Activated T-helper 1 cell treated with anti-CD3 and anti-CD28 coated beads, Interleukin-12 subunit alpha, Interleukin-12 subunit beta, Interleukin-2, Interleukin-4 antibody, amounts not matched to agents 30 ng/mL and 10 ng/mL and 1 ng/mL, durations not matched to agents 14 hours and 24 hours and 36 hours (primary cell): ENCODE results near the gene CHMP1A. TPM values are rescaled to one million over a fixed set of nuclear protein-coding genes. Genes with fewer than 3 reads are reported as not detected.

Source experiments
- DNase-seq: peaks from one replicate; pipeline ENCODE4 v3.0.0; 2021; ENCODE audit warnings: low spot score
- H3K27ac Mint-ChIP-seq: one replicate; pipeline ENCODE4 v1.8.0; 2021; ENCODE audit warnings: mild to moderate bottlenecking, mixed read lengths
- H3K27me3 Mint-ChIP-seq: one replicate; pipeline ENCODE4 v1.8.0; 2022; ENCODE audit warnings: mild to moderate bottlenecking, moderate library complexity, mixed read lengths; ENCODE audit not compliant: insufficient read depth
- H3K36me3 Mint-ChIP-seq: one replicate; pipeline ENCODE4 v1.8.0; 2021; ENCODE audit warnings: low read depth, mixed read lengths
- H3K4me1 Mint-ChIP-seq: one replicate; pipeline ENCODE4 v1.8.0; 2021; ENCODE audit warnings: low read depth, mixed read lengths
- H3K4me3 Mint-ChIP-seq: one replicate; pipeline ENCODE4 v1.8.0; 2021; ENCODE audit warnings: mild to moderate bottlenecking, moderate library complexity, mixed read lengths
- H3K9me3 Mint-ChIP-seq: one replicate; pipeline ENCODE4 v1.8.0; 2021; ENCODE audit warnings: mixed read lengths
- intact Hi-C: fragments of 100-400 bp; cut with micrococcal nuclease; formaldehyde crosslinking; loops from one replicate; pipeline ENCODE4 v1.15.1; 2024
- total RNA-seq: library from RNA; stranded (reverse); gene quantifications from 2 replicates; pipeline ENCODE4 v1.2.3, GENCODE V29; 2022

Gene CHMP1A
- total RNA-seq, 1 donor from 2014 or later = 87.7 TPM

DNA sequence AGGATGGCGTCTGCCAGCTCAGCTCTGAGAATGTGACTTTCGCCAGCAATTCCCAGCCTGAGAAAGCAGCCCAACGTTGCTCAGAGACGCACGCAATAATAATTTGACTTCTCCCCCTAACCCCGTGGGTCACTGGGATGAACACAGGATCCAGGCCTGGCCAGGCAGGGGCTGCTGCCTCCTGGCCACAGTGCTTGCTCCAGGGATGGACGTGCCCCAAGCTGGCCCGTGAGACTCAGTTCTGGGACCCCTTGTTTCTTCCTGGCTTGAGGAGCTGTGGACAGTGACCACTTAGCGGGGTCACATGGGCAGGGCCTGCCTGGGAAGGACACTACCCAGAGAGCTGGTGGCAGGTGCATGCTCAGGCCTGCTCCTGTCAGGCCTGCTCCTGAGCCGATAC lies 57.6 kb downstream of the CHMP1A start:
- intact Hi-C loops = no loop called here
- H3K9me3 Mint-ChIP-seq = no peaks in the 10 kb centered on the region
- peaks cover 13% of the 10 kb centered on the region for H3K4me1 Mint-ChIP-seq
- H3K36me3 Mint-ChIP-seq = no peaks in the 10 kb centered on the region
- H3K4me3 Mint-ChIP-seq = no peak overlapping the region
- no peaks in the 10 kb centered on the region for H3K27me3 Mint-ChIP-seq
- no peak for DNase-seq
- H3K27ac Mint-ChIP-seq = no peak overlapping the region

DNA sequence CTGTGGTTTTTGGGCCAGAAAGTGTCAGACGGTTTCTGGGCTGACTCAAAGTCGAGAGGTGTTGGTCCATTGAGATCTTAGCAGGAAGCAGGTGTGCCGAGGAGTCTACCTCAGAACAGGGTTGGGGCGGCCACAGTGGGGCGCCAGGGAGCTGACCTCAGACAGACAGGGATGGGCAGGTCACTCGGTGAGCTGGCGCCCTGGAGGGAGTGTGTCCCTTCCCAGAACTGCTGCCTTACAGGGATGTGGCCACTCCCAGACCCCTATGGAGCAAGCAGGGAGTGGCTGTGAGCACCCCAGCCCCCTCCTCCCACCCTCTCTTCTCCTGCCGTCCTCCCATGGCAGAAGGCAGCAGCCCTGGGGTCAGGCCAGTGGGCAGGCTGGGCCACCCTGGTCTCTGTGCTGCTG lies 58.1 kb downstream of the CHMP1A start:
- no peak overlapping the region for H3K27ac Mint-ChIP-seq
- no peak for DNase-seq
- H3K4me1 Mint-ChIP-seq = peaks cover 13% of the 10 kb centered on the region
- intact Hi-C loops = no loop called here
- no peaks in the 10 kb centered on the region for H3K36me3 Mint-ChIP-seq
- H3K9me3 Mint-ChIP-seq = no peaks in the 10 kb centered on the region
- H3K27me3 Mint-ChIP-seq = no peaks in the 10 kb centered on the region
- no peak overlapping the region for H3K4me3 Mint-ChIP-seq

DNA sequence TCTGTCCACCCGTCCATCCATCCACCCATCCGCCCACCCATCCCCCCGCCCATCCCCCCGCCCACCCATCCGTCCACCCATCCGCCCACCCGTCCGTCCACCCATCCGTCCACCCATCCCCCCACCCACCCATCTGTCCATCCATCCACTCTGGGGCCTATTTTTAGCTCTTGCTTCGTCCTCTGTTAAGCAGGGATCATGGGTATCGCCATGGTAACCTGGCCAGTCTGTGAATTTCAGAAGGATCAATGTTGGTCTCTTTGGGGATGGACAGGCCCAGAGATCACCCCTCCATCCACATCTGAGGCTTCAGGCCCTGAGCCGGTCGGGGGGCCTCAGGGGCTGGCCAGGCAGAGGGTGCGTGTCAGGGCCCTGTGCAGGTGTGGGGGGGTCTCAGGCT lies 59.3 kb downstream of the CHMP1A start:
- H3K27ac Mint-ChIP-seq = no peak overlapping the region
- H3K4me1 Mint-ChIP-seq = peaks cover 19% of the 10 kb centered on the region
- no peaks in the 10 kb centered on the region for H3K36me3 Mint-ChIP-seq
- no peaks in the 10 kb centered on the region for H3K27me3 Mint-ChIP-seq
- H3K4me3 Mint-ChIP-seq = no peak overlapping the region
- intact Hi-C loops = no loop called here
- H3K9me3 Mint-ChIP-seq = no peaks in the 10 kb centered on the region
- DNase-seq = no peak

DNA sequence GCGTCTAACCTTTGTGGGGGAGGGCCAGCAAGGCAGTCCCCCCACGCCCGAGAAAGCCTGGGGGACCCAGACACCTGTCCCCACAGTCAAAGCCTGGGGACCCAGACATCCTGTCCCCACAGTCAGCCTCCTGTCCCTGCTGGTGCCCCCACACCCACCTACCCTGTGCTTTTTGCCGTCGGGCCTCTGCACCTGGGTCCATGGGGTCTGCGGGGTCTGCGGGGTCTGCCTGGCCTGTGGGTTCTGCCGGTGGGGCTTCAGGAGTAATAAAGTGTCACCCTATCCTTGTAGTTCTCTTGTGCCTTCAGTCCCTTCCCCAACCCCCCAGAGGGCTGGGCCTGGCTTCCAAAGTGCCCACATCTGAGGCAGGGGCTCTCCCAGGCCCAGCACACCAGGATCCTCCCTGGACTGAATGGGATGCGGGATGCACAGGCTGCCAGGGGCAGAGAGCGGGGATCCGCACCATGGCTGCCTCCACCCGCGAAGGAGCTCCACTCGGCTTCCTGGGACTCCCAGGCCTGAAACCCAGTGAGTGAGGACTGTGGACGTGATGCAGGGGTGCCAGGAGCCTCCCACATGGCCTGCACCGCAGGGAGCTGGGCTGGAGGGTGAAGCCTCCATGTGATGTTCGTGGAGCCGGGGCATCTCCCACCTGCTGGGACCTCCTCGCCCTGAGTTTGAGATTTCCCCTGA lies 60.4 kb downstream of the CHMP1A start:
- H3K4me1 Mint-ChIP-seq = peaks cover 8% of the 10 kb centered on the region
- H3K27ac Mint-ChIP-seq = no peak overlapping the region
- no peaks in the 10 kb centered on the region for H3K36me3 Mint-ChIP-seq
- H3K4me3 Mint-ChIP-seq = no peak overlapping the region
- no peak for DNase-seq
- H3K9me3 Mint-ChIP-seq = no peaks in the 10 kb centered on the region
- no peaks in the 10 kb centered on the region for H3K27me3 Mint-ChIP-seq
- intact Hi-C loops = no loop called here

DNA sequence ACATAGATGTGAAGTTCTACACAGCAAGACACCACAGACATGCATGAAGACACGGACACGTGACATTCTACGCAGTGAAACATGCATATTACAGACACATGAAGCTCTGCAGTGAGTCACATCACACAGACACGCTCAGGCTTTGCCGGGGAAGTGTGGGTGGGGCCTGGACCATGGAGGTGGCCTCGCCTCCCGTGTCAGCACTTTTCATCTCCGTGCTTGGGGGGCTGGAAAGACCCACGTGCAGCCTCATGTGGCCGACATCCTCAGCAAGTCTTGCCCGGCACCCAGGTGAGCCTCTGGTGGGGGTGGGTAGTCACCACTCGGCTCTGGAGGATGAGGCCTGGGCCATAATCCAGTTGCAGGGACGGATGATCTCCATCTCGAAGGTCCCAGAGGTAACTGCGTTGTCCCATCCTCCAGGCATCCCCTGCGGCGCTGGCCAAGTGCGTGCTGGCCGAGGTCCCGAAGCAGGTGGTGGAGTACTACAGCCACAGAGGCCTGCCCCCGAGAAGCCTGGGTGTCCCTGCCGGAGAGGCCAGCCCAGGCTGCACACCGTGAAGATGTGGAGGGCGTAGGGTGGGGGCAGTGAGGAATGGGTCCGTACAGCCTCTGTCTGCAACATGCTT lies 61.3 kb downstream of the CHMP1A start:
- Mint-ChIP-seq H3K27ac (no peak overlapping the region), H3K9me3 (no peaks in the 10 kb centered on the region), H3K27me3 (no peaks in the 10 kb centered on the region), H3K36me3 (no peaks in the 10 kb centered on the region), H3K4me1 (peaks cover 7% of the 10 kb centered on the region), H3K4me3 (no peak overlapping the region)
- DNase-seq = no peak
- intact Hi-C loops = no loop called here

DNA sequence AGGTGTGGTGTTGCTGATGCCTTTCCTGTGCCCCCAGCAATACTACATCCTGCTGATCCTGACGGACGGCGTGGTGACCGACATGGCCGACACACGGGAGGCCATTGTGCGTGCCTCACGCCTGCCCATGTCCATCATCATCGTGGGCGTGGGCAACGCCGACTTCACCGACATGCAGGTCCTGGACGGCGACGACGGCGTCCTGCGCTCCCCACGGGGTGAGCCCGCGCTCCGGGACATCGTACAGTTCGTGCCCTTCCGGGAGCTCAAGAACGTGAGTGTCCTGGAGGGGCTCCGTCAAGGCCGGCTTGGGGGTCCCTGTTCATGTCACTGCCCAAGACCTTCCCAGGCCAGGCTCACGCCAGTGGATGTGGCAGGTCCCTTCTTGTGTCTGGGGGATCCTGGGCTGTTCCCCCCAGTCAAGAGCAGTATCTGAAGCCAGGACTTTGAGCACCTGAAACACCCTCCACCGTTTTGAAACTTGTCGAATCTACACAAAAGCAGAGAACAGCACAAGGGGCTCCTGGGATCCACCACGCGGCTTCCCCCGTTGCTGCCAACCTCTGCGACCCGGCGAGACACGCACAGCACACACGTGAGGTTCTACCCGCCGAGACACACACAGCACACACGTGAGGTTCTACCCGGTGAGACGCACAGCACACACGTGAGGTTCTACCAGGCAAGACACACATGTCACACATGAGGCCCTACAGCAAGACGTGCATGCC lies 62.0 kb downstream of the CHMP1A start:
- Mint-ChIP-seq H3K9me3 (no peaks in the 10 kb centered on the region), H3K27me3 (no peaks in the 10 kb centered on the region), H3K27ac (no peak overlapping the region), H3K4me1 (peaks cover 7% of the 10 kb centered on the region), H3K36me3 (no peaks in the 10 kb centered on the region), H3K4me3 (no peak overlapping the region)
- DNase-seq = no peak
- intact Hi-C loops = no loop called here

Other genes with a start within 250 kb of the CHMP1A start
- gene ANKRD11, start 167.1 kb downstream of the CHMP1A start, total RNA-seq = 176 and 179 TPM in 2 replicates
- 106 and 112 TPM in 2 replicates for gene SPG7, start 149.3 kb downstream of the CHMP1A start, total RNA-seq
- gene RPL13, start 97.0 kb downstream of the CHMP1A start, total RNA-seq = 2,076 and 2,133 TPM in 2 replicates
- 32.2 and 35.2 TPM in 2 replicates for gene CPNE7, start 82.0 kb downstream of the CHMP1A start, total RNA-seq
- not detected in 2 replicates for gene DPEP1, start 44.1 kb downstream of the CHMP1A start, total RNA-seq
- 15.1 and 16.1 TPM in 2 replicates for gene SPATA33, start 128 bp upstream of the CHMP1A start, total RNA-seq
- 93.9 and 99.6 TPM in 2 replicates for gene CDK10, start 29.0 kb upstream of the CHMP1A start, total RNA-seq
- 14.1 and 15.2 TPM in 2 replicates for gene SPATA2L, start 44.0 kb upstream of the CHMP1A start, total RNA-seq
- gene VPS9D1, start 63.2 kb upstream of the CHMP1A start, total RNA-seq = 4.9 and 5.9 TPM in 2 replicates
- 34.2 and 36.4 TPM in 2 replicates for gene ZNF276, start 63.8 kb upstream of the CHMP1A start, total RNA-seq
- 210 and 221 TPM in 2 replicates for gene FANCA, start 158.9 kb upstream of the CHMP1A start, total RNA-seq
- 1.5 and 2.7 TPM in 2 replicates for gene SPIRE2, start 170.8 kb upstream of the CHMP1A start, total RNA-seq
- gene TCF25, start 215.9 kb upstream of the CHMP1A start, total RNA-seq = 189 and 201 TPM in 2 replicates